IPS-18a (cell line): ENCODE results near the gene NRSN1.

Source experiments
- H3K27ac ChIP-seq: one replicate; pipeline ENCODE4 v1.5.1; 2013; ENCODE audit warnings: low read length
- H3K27me3 ChIP-seq: one replicate; pipeline ENCODE4 v1.6.1; 2013; ENCODE audit warnings: mild to moderate bottlenecking, low read length; ENCODE audit not compliant: control insufficient read depth, insufficient read depth
- H3K36me3 ChIP-seq: one replicate; pipeline ENCODE4 v1.6.1; 2013; ENCODE audit warnings: low read depth, low read length; ENCODE audit not compliant: control insufficient read depth
- H3K4me1 ChIP-seq: one replicate; pipeline ENCODE4 v1.6.1; 2013; ENCODE audit warnings: low read depth, low read length; ENCODE audit not compliant: control insufficient read depth
- H3K4me3 ChIP-seq: one replicate; pipeline ENCODE4 v1.5.1; 2013; ENCODE audit warnings: low read length
- H3K9ac ChIP-seq: one replicate; pipeline ENCODE4 v1.6.1; 2013; ENCODE audit warnings: mild to moderate bottlenecking, low read length, moderate library complexity
- H3K9me3 ChIP-seq: one replicate; pipeline ENCODE4 v1.6.1; 2013; ENCODE audit warnings: low read depth, low read length; ENCODE audit not compliant: control insufficient read depth

Gene NRSN1

GRCh38 chr6:24186349-24186748, 60.3 kb downstream of the NRSN1 start:
- H3K9ac ChIP-seq: no peak overlapping the region
- no peak overlapping the region for H3K4me3 ChIP-seq
- no peaks in the 10 kb centered on the region for H3K36me3 ChIP-seq
- no peak overlapping the region for H3K27ac ChIP-seq
- no peaks in the 10 kb centered on the region for H3K27me3 ChIP-seq
- peaks cover 3% of the 10 kb centered on the region for H3K9me3 ChIP-seq
- H3K4me1 ChIP-seq: no peaks in the 10 kb centered on the region

- H3K27ac ChIP-seq: no peak overlapping the region
- H3K9ac ChIP-seq: no peak overlapping the region
- H3K9me3 ChIP-seq: no peaks in the 10 kb centered on the region
- no peaks in the 10 kb centered on the region for H3K4me1 ChIP-seq
- H3K36me3 ChIP-seq: no peaks in the 10 kb centered on the region
- no peaks in the 10 kb centered on the region for H3K27me3 ChIP-seq
- no peak overlapping the region for H3K4me3 ChIP-seq
Measured at GRCh38 chr6:24187965-24188577, 62.1 kb downstream of the NRSN1 start.

GRCh38 chr6:24188578-24189080, 62.6 kb downstream of the NRSN1 start:
- H3K27ac ChIP-seq: no peak overlapping the region

GRCh38 chr6:24191346-24191745, 65.3 kb downstream of the NRSN1 start:
- H3K27me3 ChIP-seq: no peaks in the 10 kb centered on the region
- H3K27ac ChIP-seq: no peak overlapping the region
- H3K36me3 ChIP-seq: no peaks in the 10 kb centered on the region
- no peak overlapping the region for H3K9ac ChIP-seq
- no peaks in the 10 kb centered on the region for H3K9me3 ChIP-seq
- no peak overlapping the region for H3K4me3 ChIP-seq
- H3K4me1 ChIP-seq: no peaks in the 10 kb centered on the region

More at GRCh38 chr6:24188578-24189080, 62.6 kb downstream of the NRSN1 start:
- Histone ChIP-seq H3K27me3 (no peaks in the 10 kb centered on the region), H3K9ac (no peak overlapping the region), H3K36me3 (no peaks in the 10 kb centered on the region), H3K4me3 (no peak overlapping the region), H3K9me3 (no peaks in the 10 kb centered on the region), H3K4me1 (no peaks in the 10 kb centered on the region)

- H3K9ac ChIP-seq: no peak overlapping the region
- H3K4me3 ChIP-seq: no peak overlapping the region
- H3K27me3 ChIP-seq: no peaks in the 10 kb centered on the region
- H3K4me1 ChIP-seq: no peaks in the 10 kb centered on the region
- H3K9me3 ChIP-seq: no peaks in the 10 kb centered on the region
- H3K36me3 ChIP-seq: no peaks in the 10 kb centered on the region
- no peak overlapping the region for H3K27ac ChIP-seq
Measured at GRCh38 chr6:24193364-24193763, 67.3 kb downstream of the NRSN1 start.

- Histone ChIP-seq H3K36me3 (no peaks in the 10 kb centered on the region), H3K27me3 (no peaks in the 10 kb centered on the region), H3K4me1 (no peaks in the 10 kb centered on the region), H3K27ac (no peak overlapping the region), H3K4me3 (no peak overlapping the region), H3K9me3 (no peaks in the 10 kb centered on the region), H3K9ac (no peak overlapping the region)
Measured at GRCh38 chr6:24194978-24195700, 69.1 kb downstream of the NRSN1 start.

- H3K9ac ChIP-seq: no peak overlapping the region
- H3K4me3 ChIP-seq: no peak overlapping the region
- no peaks in the 10 kb centered on the region for H3K27me3 ChIP-seq
- H3K4me1 ChIP-seq: no peaks in the 10 kb centered on the region
- no peaks in the 10 kb centered on the region for H3K9me3 ChIP-seq
- no peaks in the 10 kb centered on the region for H3K36me3 ChIP-seq
- no peak overlapping the region for H3K27ac ChIP-seq
Measured at GRCh38 chr6:24195836-24196597, 70.0 kb downstream of the NRSN1 start.
